OCI-LY3 (cell line): Measurements from ENCODE around the gene BRD8.

Source experiments
- EZH2phosphoT487 ChIP-seq: fragments of 200-600 bp; shearing (Covaris generic); IDR thresholded peaks from 2 replicates; pipeline ENCODE4 v1.6.1; 2018; ENCODE audit warnings: antibody characterized with exemption, mixed run types, low read depth
- TF ChIP-seq, protein P1 (sequence below): fragments of 200-600, 300-600 bp; sonication (generic); IDR thresholded peaks from 2 replicates; pipeline ENCODE4 v1.5.1; 2014; ENCODE audit warnings: antibody characterized with exemption, low read length, low read depth

DNA sequence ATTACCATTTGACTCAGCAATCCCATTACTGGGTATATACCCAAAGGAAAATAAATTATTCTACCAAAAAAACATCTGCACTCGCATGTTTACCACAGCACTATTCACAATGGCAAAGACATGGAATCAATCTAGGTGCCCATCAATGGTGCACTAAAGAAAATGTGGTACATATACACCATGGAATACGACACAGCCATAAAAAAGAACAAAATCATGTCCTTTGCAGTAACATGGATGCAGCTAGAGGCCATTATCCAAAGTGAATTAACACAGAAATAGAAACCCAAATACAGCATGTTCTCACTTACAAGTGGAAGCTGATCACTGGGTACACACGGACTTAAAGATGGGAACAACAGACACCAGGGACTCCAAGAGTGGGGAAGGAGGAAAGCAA, 32.6 kb upstream of the BRD8 start:
- TF ChIP-seq, protein P1, sequence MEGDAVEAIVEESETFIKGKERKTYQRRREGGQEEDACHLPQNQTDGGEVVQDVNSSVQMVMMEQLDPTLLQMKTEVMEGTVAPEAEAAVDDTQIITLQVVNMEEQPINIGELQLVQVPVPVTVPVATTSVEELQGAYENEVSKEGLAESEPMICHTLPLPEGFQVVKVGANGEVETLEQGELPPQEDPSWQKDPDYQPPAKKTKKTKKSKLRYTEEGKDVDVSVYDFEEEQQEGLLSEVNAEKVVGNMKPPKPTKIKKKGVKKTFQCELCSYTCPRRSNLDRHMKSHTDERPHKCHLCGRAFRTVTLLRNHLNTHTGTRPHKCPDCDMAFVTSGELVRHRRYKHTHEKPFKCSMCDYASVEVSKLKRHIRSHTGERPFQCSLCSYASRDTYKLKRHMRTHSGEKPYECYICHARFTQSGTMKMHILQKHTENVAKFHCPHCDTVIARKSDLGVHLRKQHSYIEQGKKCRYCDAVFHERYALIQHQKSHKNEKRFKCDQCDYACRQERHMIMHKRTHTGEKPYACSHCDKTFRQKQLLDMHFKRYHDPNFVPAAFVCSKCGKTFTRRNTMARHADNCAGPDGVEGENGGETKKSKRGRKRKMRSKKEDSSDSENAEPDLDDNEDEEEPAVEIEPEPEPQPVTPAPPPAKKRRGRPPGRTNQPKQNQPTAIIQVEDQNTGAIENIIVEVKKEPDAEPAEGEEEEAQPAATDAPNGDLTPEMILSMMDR, result no peak
- TF ChIP-seq EZH2phosphoT487, result no peak
